ENCODE results near the gene EIF2S2. TPM values are rescaled to one million over a fixed set of nuclear protein-coding genes. Genes with fewer than 3 reads are reported as not detected.
A peak's percentile ranks its signal among the peaks of the same experiment; 100 is the strongest.

EIF2S2 gene
- total RNA-seq, 1 donor from 2014 or later: 114 TPM

DNA sequence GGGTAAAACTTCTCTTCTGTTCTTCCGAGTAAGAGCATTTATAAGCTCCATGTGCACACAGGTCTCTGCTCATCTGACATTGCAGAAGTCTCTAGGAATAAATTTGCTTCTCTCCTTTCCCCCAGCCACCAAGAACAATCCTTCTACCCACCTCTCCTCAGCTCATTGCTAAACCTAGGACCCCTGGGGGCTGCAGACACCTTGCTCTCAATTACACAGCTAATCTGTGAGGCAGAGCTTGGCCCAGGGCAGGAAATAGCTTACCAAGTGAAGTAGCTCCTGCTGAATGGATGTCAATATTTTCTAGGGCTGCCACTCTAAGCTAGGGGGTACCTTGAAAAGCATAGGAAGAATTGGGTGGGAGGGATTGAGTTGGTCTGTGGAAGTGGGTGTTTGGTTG is 44.0 kb downstream of the EIF2S2 start:
- Mint-ChIP-seq H3K27ac (no peak overlapping the region), H3K9me3 (no peaks in the 10 kb centered on the region), H3K36me3 (peaks cover 14% of the 10 kb centered on the region), H3K4me1 (peaks cover 29% of the 10 kb centered on the region), H3K4me3 (no peak overlapping the region), H3K27me3 (ENCODE audit: insufficient read depth, low read depth) (no peaks in the 10 kb centered on the region)
- Histone ChIP-seq H3K27ac (no peak overlapping the region), H2AFZ (replicated peaks) (no peak overlapping the region), H3K27me3 (no peaks in the 10 kb centered on the region), H3K9me3 (ENCODE audit: low read depth) (no peaks in the 10 kb centered on the region), H3K9ac (no peak overlapping the region), H3F3A (ENCODE audit: low read depth) (peaks cover 13% of the 10 kb centered on the region), H3K36me3 (no peaks in the 10 kb centered on the region), H3K4me3 (no peak overlapping the region), H3K79me2 (ENCODE audit: low read depth) (peaks cover 55% of the 10 kb centered on the region), H3K4me1 (peaks cover 14% of the 10 kb centered on the region), H4K20me1 (ENCODE audit: low read depth) (peaks cover 70% of the 10 kb centered on the region), H3K4me2 (no peak overlapping the region)
- TF ChIP-seq EZH2phosphoT487 (IDR thresholded peaks at IDR 0.05): no peak
- no peak for TF ChIP-seq CTCF (IDR thresholded peaks at IDR 0.05)
- no peak for TF ChIP-seq EZH2 (IDR thresholded peaks at IDR 0.05)
- no peak for DNase-seq (ENCODE audit: low spot score)

DNA sequence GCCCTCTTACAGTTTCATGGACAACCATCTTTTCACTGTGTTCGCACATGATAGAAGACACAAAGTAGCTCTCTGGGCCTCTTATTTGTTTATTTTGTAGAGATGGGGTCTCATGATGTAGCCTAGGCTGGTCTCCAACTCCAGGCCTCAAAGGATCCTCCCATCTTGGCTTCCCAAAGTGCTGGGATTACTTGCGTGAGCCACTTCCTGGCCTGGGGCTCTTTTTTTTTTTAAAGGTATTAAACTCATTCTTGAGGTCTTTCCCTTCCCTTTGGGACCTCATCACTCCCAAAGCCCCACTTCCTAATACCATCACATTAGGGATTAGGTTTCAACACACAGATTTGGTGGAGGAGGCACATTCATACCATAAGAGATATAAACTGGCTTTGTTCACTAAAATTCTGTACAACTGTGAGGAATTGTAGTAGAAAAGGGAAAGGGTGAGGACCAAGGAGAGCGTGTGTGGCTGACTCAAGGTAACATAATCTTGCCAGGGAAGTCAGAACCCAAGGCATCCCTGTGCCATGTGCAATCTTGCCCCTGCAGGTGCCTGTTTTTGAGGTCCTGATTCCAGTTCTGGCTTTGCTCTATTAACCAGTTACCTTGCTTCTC is 45.5 kb downstream of the EIF2S2 start:
- Histone ChIP-seq H3K4me1 (peaks cover 14% of the 10 kb centered on the region), H3K27me3 (no peaks in the 10 kb centered on the region), H3K4me2 (no peak overlapping the region), H3F3A (ENCODE audit: low read depth) (peaks cover 13% of the 10 kb centered on the region), H3K36me3 (no peaks in the 10 kb centered on the region), H3K9me3 (ENCODE audit: low read depth) (no peaks in the 10 kb centered on the region), H3K27ac (peak overlapping the region; percentile 17), H3K4me3 (no peak overlapping the region), H3K9ac (no peak overlapping the region), H2AFZ (replicated peaks) (no peak overlapping the region), H4K20me1 (ENCODE audit: low read depth) (peaks cover 82% of the 10 kb centered on the region), H3K79me2 (ENCODE audit: low read depth) (peaks cover 62% of the 10 kb centered on the region)
- peaks cover 12% of the 10 kb centered on the region for H3K36me3 Mint-ChIP-seq
- TF ChIP-seq CTCF (IDR thresholded peaks at IDR 0.05) (no peak), EZH2phosphoT487 (IDR thresholded peaks at IDR 0.05) (no peak), EZH2 (IDR thresholded peaks at IDR 0.05) (no peak)
- no peak for DNase-seq (ENCODE audit: low spot score)
- H3K27ac Mint-ChIP-seq: no peak overlapping the region
- no peak overlapping the region for H3K4me3 Mint-ChIP-seq
- peaks cover 2% of the 10 kb centered on the region for H3K27me3 Mint-ChIP-seq (ENCODE audit: insufficient read depth, low read depth)
- H3K4me1 Mint-ChIP-seq: peaks cover 29% of the 10 kb centered on the region
- no peaks in the 10 kb centered on the region for H3K9me3 Mint-ChIP-seq

DNA sequence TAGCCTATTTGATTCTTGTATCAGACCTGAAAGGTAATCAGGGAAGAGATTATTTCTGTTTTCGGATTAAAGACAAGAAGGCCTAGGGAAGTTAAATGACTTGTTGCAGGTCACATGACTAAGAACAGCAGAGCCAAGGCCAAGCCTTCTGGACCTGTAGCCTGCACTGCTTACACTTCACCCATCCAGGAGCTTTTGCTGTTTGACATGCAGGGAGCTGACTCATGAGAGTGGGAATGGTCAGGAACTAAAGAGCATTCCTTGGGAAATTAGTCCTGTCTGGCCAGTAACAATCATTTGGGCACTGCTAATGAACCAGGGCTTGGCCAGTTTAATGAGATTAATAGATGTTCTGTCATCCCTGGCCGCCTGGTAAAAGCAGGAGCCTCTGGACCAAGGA is 46.8 kb downstream of the EIF2S2 start:
- no peak overlapping the region for H3K4me3 Mint-ChIP-seq
- peaks cover 91% of the 10 kb centered on the region for H4K20me1 ChIP-seq (ENCODE audit: low read depth)

More for the DNA sequence above, 46.8 kb downstream of the EIF2S2 start:
- Mint-ChIP-seq H3K36me3 (peaks cover 9% of the 10 kb centered on the region), H3K4me1 (peaks cover 29% of the 10 kb centered on the region), H3K27ac (peak overlapping the region; percentile 75), H3K9me3 (no peaks in the 10 kb centered on the region), H3K27me3 (ENCODE audit: insufficient read depth, low read depth) (peaks cover 2% of the 10 kb centered on the region)
- Histone ChIP-seq H3K79me2 (ENCODE audit: low read depth) (peaks cover 62% of the 10 kb centered on the region), H3K9ac (no peak overlapping the region), H3K4me3 (no peak overlapping the region), H3K36me3 (no peaks in the 10 kb centered on the region), H3K27ac (no peak overlapping the region), H3K4me2 (no peak overlapping the region), H2AFZ (replicated peaks) (no peak overlapping the region), H3K27me3 (no peaks in the 10 kb centered on the region), H3F3A (ENCODE audit: low read depth) (peaks cover 13% of the 10 kb centered on the region), H3K4me1 (peaks cover 14% of the 10 kb centered on the region), H3K9me3 (ENCODE audit: low read depth) (no peaks in the 10 kb centered on the region)
- DNase-seq (ENCODE audit: low spot score): no peak
- no peak for TF ChIP-seq EZH2 (IDR thresholded peaks at IDR 0.05)
- TF ChIP-seq EZH2phosphoT487 (IDR thresholded peaks at IDR 0.05): no peak
- no peak for TF ChIP-seq CTCF (IDR thresholded peaks at IDR 0.05)
